Measurements from ENCODE around the gene PACS2.

Gene PACS2

DNA sequence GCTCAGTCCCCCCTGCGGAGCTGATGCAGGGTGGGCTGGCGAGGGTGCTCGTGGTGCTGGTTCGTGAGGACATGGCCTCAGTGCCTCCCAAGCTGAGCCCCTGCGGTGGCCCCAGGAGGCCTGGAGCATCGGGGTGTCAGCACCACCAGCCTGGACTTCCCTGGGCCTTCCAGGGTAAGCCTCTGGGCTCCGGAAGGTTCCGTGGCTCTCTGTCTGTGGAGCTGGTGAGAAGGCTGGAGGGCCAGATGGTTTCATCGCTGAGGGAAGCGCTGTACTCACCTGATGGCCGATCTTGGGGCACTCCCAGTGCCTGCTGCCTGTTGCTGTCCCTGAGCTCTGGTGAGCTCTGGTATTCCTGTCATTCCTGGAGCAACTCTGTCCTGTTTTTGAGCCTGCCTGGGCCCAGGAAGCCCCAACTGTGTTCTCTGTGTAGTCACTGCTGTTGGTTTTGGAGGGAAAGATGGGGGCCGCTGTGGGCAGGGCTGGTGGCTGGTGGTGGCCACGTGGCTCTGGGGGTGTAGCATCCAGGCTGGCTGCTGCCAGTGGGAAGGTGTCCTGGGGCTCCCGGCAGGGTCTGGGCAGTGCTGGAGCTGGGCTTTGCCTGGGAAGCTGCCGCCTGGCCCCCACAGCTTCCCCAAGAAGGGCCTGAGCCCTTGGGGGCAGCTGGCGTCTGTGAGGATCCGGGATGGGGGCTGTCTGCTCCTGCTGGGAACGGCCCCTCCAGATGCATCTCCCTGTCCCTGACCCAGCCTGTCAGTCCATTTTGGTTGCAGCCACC is 123.4 kb downstream of the PACS2 start:
- no peak for DNase-seq (ENCODE audit: low read depth in 1 of 2, low spot score in 1 of 2)

- no peak for DNase-seq (ENCODE audit: low read depth in 1 of 2, low spot score in 1 of 2)
These were observed 124.6 kb downstream of the PACS2 start for GRCh38 chr14:105439179-105439578.

DNA sequence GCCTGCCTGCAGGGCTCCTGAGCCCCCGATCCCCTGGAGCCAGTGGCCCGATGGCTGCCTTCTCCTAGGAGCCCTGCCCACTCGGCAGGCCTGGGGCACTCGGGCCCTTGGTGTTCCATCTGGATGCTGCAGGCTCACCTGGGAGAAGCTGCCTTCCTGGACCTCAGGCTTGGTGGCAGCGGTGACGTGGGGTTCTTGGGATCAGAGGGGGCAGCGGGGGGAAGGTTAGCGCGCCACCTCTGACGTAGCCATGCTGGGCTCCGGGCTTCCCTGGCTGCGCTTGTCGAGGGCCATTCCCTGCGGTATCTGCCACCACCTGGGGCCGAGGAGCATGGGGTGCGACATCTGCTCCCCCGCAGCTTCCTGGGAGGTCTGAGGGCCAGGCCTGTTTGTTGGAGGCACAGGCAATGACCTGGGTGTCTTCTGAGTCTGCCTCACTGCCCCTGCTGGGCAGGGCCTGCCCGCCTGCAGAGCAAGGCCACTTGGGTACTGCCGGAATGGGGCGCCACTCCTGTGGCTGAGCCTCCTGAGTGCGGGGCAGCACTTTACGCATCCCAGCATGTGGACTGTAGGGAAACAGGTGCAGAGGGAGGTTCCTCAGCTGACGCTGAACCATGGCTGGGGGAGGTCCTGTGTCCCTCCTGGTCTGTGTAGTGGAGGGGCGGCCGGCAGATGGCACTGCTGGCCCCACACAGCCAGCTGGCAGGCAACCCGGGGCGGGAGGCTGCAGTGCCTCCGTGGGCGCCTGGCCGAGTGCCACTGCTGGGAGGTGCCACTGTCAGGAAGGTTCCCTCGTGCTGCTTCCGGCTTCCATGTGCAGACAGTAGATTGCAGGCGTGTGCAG is 125.4 kb downstream of the PACS2 start:
- no peak for DNase-seq (ENCODE audit: low read depth in 1 of 2, low spot score in 1 of 2)

- DNase-seq (ENCODE audit: low read depth in 1 of 2, low spot score in 1 of 2) = no peak
These were observed 126.0 kb downstream of the PACS2 start for GRCh38 chr14:105440554-105440900.

GRCh38 chr14:105440992-105441391 is 126.4 kb downstream of the PACS2 start:
- no peak for DNase-seq (ENCODE audit: low read depth in 1 of 2, low spot score in 1 of 2)

GRCh38 chr14:105442125-105442524 is 127.6 kb downstream of the PACS2 start:
- DNase-seq (ENCODE audit: low read depth in 1 of 2, low spot score in 1 of 2) = no peak

DNA sequence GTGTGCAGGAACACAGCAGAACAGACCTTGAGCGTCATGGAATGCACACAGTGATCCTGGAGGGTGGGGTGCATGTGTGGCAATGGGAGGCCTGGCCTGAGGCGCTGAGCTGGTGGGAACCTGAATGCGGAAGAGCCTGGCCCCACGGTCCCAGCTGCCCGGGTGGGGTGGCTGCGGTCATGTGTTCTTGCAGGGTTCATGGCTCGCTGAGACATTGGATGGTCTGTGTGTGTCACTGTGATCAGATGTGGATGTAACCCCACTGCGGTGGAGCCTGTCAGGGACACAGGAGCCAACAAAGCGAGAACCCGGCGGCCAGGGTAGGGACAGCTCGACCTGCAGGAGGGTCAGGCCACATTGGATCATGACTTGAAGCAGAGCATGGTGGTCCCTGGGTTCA is 128.3 kb downstream of the PACS2 start:
- no peak for DNase-seq (ENCODE audit: low read depth in 1 of 2, low spot score in 1 of 2)

GRCh38 chr14:105444859-105445258 is 130.3 kb downstream of the PACS2 start:
- DNase-seq (ENCODE audit: low read depth in 1 of 2, low spot score in 1 of 2) = no peak

- DNase-seq (ENCODE audit: low read depth in 1 of 2, low spot score in 1 of 2) = no peak
These were observed 130.7 kb downstream of the PACS2 start for GRCh38 chr14:105445290-105445689.

GRCh38 chr14:105445901-105446845 is 131.6 kb downstream of the PACS2 start:
- no peak for DNase-seq (ENCODE audit: low read depth in 1 of 2, low spot score in 1 of 2)

- no peak for DNase-seq (ENCODE audit: low read depth in 1 of 2, low spot score in 1 of 2)
These were observed 132.4 kb downstream of the PACS2 start for GRCh38 chr14:105446971-105447370.

All from activated T-helper 1 cell treated with anti-CD3 and anti-CD28 coated beads, Interleukin-2, amount 50 U/mL, for 16 hours (primary cell).